Neural cell (in vitro differentiated cells): ENCODE results near the gene SLC2A4.

Source experiments
- CTCF ChIP-seq: fragments of 450-650 bp; IDR thresholded peaks from 2 replicates; pipeline ENCODE4 v1.5.1; 2014; ENCODE audit warnings: antibody characterized with exemption, mild to moderate bottlenecking, moderate library complexity; ENCODE audit not compliant: poor library complexity, severe bottlenecking
- EP300 ChIP-seq: fragments of 450-650 bp; conservative IDR thresholded peaks from 2 replicates; pipeline ENCODE4 v1.6.1; 2014; ENCODE audit warnings: antibody characterized with exemption, mild to moderate bottlenecking, moderate library complexity; ENCODE audit not compliant: poor library complexity, severe bottlenecking
- EZH2 ChIP-seq: fragments of 200-600, 300-800 bp; shearing (Covaris generic), sonication (generic); IDR thresholded peaks from 2 replicates; pipeline ENCODE4 v1.6.1; 2014; ENCODE audit warnings: antibody characterized with exemption, low read length, borderline replicate concordance, mild to moderate bottlenecking; ENCODE audit not compliant: insufficient read depth, poor library complexity, severe bottlenecking
- MXI1 ChIP-seq: fragments of 450-650 bp; conservative IDR thresholded peaks from 2 replicates; pipeline ENCODE4 v1.6.1; 2014; ENCODE audit warnings: antibody characterized with exemption, mild to moderate bottlenecking; ENCODE audit not compliant: poor library complexity, severe bottlenecking
- POLR2AphosphoS5 ChIP-seq: IDR thresholded peaks from 2 replicates; pipeline ENCODE4 v1.6.1; 2012
- RAD21 ChIP-seq: fragments of 450-650 bp; conservative IDR thresholded peaks from 2 replicates; pipeline ENCODE4 v1.6.1; 2014; ENCODE audit warnings: antibody characterized with exemption, mild to moderate bottlenecking, moderate library complexity
- REST ChIP-seq: IDR thresholded peaks from 2 replicates; pipeline ENCODE4 v1.6.1; 2012; ENCODE audit warnings: borderline replicate concordance
- SMC3 ChIP-seq: fragments of 450-650 bp; conservative IDR thresholded peaks from 2 replicates; pipeline ENCODE4 v1.6.1; 2014; ENCODE audit warnings: antibody characterized with exemption, mild to moderate bottlenecking, moderate library complexity; ENCODE audit not compliant: poor library complexity
- TAF1 ChIP-seq: IDR thresholded peaks from 2 replicates; pipeline ENCODE4 v1.6.1; 2012; ENCODE audit warnings: low read depth

- TF ChIP-seq CTCF (no peak), RAD21 (no peak), EZH2 (no peak), POLR2AphosphoS5 (no peak), REST (no peak), EP300 (no peak), TAF1 (no peak), SMC3 (no peak), MXI1 (peak; percentile 56)
Measured at GRCh38 chr17:7237761-7238419, 43.6 kb upstream of the SLC2A4 start.
